Measurements from ENCODE around the gene ZNF367.

- no peak for TF ChIP-seq CTCF (optimal IDR thresholded peaks at IDR 0.05 in 1 of 3, IDR thresholded peaks at IDR 0.05 in 1 of 3, conservative IDR thresholded peaks at IDR 0.05 in 1 of 3; ENCODE audit: extremely low read depth in 1 of 3, insufficient read depth in 2 of 3, low read length in 3 of 3)
- no peak for TF ChIP-seq EZH2 (IDR thresholded peaks at IDR 0.05; ENCODE audit: low read length)
Measured at GRCh38 chr9:96448546-96449170, 30.5 kb upstream of the ZNF367 start.

All from keratinocyte (primary cell).